K562 (cell line): ENCODE data around the gene TM7SF3. TPM values are rescaled to one million over a fixed set of nuclear protein-coding genes. Genes with fewer than 3 reads are reported as not detected.

Experiments
- ATAC-seq: fragments of 200-7000 bp; cut with Tn5 transposase; 3 replicates; pipeline ENCODE4 v1.9.1; 2020; ENCODE audit warnings: moderate library complexity
- BruUV-seq: library from RNA; stranded (reverse); fragments of 400-500 nt; replicated peaks from 2 replicates; lab custom pipeline; 2021; lab: Mats Ljungman, UMichigan
- CTCF ChIA-PET: fragments of 300-600 bp; formaldehyde crosslinking; extraction: SDS; loops from one replicate; lab custom pipeline; 2021; ENCODE audit warnings: low intra/inter-chr PET ratio; lab: Yijun Ruan, JAX
- POLR2A ChIA-PET: fragments of 300-600, 350-650 bp; sonication (Branson Sonifier 250); formaldehyde crosslinking; extraction: SDS; loops from one replicate; lab custom pipeline; 2021; ENCODE audit warnings: antibody characterized with exemption, inconsistent platforms; lab: Yijun Ruan, JAX
- DNase-seq, 4 experiments: peaks; one replicate each; pipeline versions ENCODE4 v3.0.0 to v3.0.0-alpha.2; 2011 to 2018; ENCODE audit warnings: low spot score in 3 of 4, mixed read lengths in 3 of 4; ENCODE audit errors: extremely low read depth in 1 of 4
- FAIRE-seq: peaks from 2 replicates; lab custom pipeline; 2011; peaks lifted over from hg19 to GRCh38; lab: Jason Lieb, UNC
- H2AFZ ChIP-seq: 2 replicates; pipeline ENCODE4 v1.6.0; 2011; ENCODE audit warnings: low read depth, low read length, control low read depth, inconsistent platforms
- H3K27ac ChIP-seq: fragments of 200-600 bp; 3 replicates; pipeline ENCODE4 v1.8.0; 2011; ENCODE audit warnings: low read depth, mild to moderate bottlenecking, control low read depth, inconsistent platforms, low read length, moderate library complexity, mixed read lengths; ENCODE audit errors: extremely low read depth
- H3K27me3 ChIP-seq, 2 experiments: fragments of 300-600 bp in 1 of 2; 2 replicates in 1 of 2; 3 replicates in 1 of 2; pipeline versions ENCODE4 v1.6.0 to v1.8.0; 2011; ENCODE audit warnings: inconsistent platforms in 2 of 2, low read length in 2 of 2, mild to moderate bottlenecking in 1 of 2, mixed read lengths in 1 of 2, moderate library complexity in 1 of 2; ENCODE audit not compliant: control insufficient read depth in 2 of 2, insufficient read depth in 2 of 2
- H3K36me3 ChIP-seq: fragments of 300-600 bp; 3 replicates; pipeline ENCODE4 v1.8.0; 2011; ENCODE audit warnings: mild to moderate bottlenecking, low read length, inconsistent platforms; ENCODE audit not compliant: control insufficient read depth, insufficient read depth
- H3K4me1 ChIP-seq, 2 experiments: fragments of 200-600 bp in 1 of 2; replicated peaks in 1 of 2; 2 replicates in 1 of 2; 3 replicates in 1 of 2; pipeline versions ENCODE4 v1.5.1 to v1.8.0; 2011; ENCODE audit warnings: inconsistent platforms in 2 of 2, low read length in 2 of 2, mild to moderate bottlenecking in 1 of 2, mixed read lengths in 1 of 2, moderate library complexity in 1 of 2; ENCODE audit not compliant: control insufficient read depth in 2 of 2, insufficient read depth in 2 of 2
- H3K4me2 ChIP-seq: 2 replicates; pipeline ENCODE4 v1.6.1; 2011; ENCODE audit warnings: low read length, control low read depth, inconsistent platforms, mixed read lengths; ENCODE audit not compliant: insufficient read depth
- H3K4me3 ChIP-seq: fragments of 200-600 bp; sonication (generic), shearing (Covaris generic); 2 replicates; pipeline ENCODE4 v1.5.1; 2016; ENCODE audit warnings: control low read depth, inconsistent platforms
- H3K79me2 ChIP-seq: fragments of 200-600 bp; 3 replicates; pipeline ENCODE4 v1.8.0; 2011; ENCODE audit warnings: low read length, inconsistent platforms; ENCODE audit not compliant: control insufficient read depth, insufficient read depth
- H3K9ac ChIP-seq, 2 experiments: 2 replicates each; pipeline versions ENCODE4 v1.6.0 to v1.6.1; 2011; ENCODE audit warnings: low read depth in 2 of 2, low read length in 2 of 2, control low read depth in 1 of 2, inconsistent platforms in 1 of 2, mild to moderate bottlenecking in 1 of 2, mixed read lengths in 1 of 2; ENCODE audit not compliant: insufficient read depth in 1 of 2
- H3K9me1 ChIP-seq: one replicate; pipeline ENCODE4 v1.6.0; 2011; ENCODE audit warnings: inconsistent platforms, mild to moderate bottlenecking, low read length, moderate library complexity; ENCODE audit not compliant: control insufficient read depth, insufficient read depth
- H3K9me3 ChIP-seq: replicated peaks from 2 replicates; pipeline ENCODE4 v1.5.1; 2011; ENCODE audit warnings: low read depth, low read length, inconsistent platforms; ENCODE audit not compliant: control insufficient read depth, insufficient read depth
- H4K20me1 ChIP-seq: replicated peaks from 2 replicates; pipeline ENCODE4 v1.6.1; 2011; ENCODE audit warnings: low read length, inconsistent platforms, mixed read lengths; ENCODE audit not compliant: control insufficient read depth, insufficient read depth
- DPF2 ChIP-seq: fragments of 450-650 bp; IDR thresholded peaks from 2 replicates; pipeline ENCODE4 v1.6.1; 2016
- MEF2D ChIP-seq: conservative IDR thresholded peaks from 2 replicates; pipeline ENCODE4 v1.6.1; 2016; ENCODE audit warnings: low read depth, missing genetic modification characterization, missing compliant biosample characterization
- SUPT5H ChIP-seq: fragments of 450-650 bp; IDR thresholded peaks from 2 replicates; pipeline ENCODE4 v1.6.1; 2016
- TAL1 ChIP-seq: fragments of 450-650 bp; IDR thresholded peaks from 2 replicates; pipeline ENCODE4 v1.6.1; 2016; ENCODE audit warnings: mild to moderate bottlenecking
- THRAP3 ChIP-seq: fragments of 450-650 bp; IDR thresholded peaks from 2 replicates; pipeline ENCODE4 v1.6.1; 2016; ENCODE audit warnings: mild to moderate bottlenecking, inconsistent platforms, borderline replicate concordance
- ZNF175 ChIP-seq: fragments of 200-800 bp; sonication (Bioruptor generic); IDR thresholded peaks from 2 replicates; pipeline ENCODE4 v1.6.1; 2016; ENCODE audit warnings: low read depth, mild to moderate bottlenecking, missing genetic modification characterization, missing compliant biosample characterization
- WGBS: fragments of 100-300 bp; shearing (Covaris generic); methylation state at CpG from one replicate; pipeline ENCODE4 v1.1.6; 2016; ENCODE audit warnings: low coverage, mixed read lengths; ENCODE audit not compliant: insufficient coverage; ENCODE audit errors: missing lambda C conversion rate; 5-methylcytosine and 5-hydroxymethylcytosine counted together
- in situ Hi-C: fragments of 300-500 bp; cut with MboI; formaldehyde crosslinking; loops from 4 replicates; pipeline ENCODE4 v1.15.0; 2018; ENCODE audit warnings: inconsistent platforms, mixed read lengths
- intact Hi-C: fragments of 100-400 bp; cut with micrococcal nuclease; formaldehyde crosslinking; loops from 2 replicates; pipeline ENCODE4 v1.14.2; 2022
- polyA plus RNA-seq, 8 experiments: library from polyadenylated mRNA; depleted of rRNA in 4 of 8; stranded (reverse) in 5 of 8; unstranded in 3 of 8; fragments of >200 nt; fragmentation: Nextera tagmentation in 2 of 8; fragmentation: Illumina TruSeq in 1 of 8; extraction: Ambion mirVana in 2 of 8; extraction: Trizol in 1 of 8; gene quantifications; 2 replicates each; pipeline versions ENCODE4 v1.2.1 to v1.2.3, GENCODE V29; 2011 to 2014; ENCODE audit warnings: inconsistent platforms in 1 of 8, missing spikeins in 1 of 8
- total RNA-seq, 7 experiments: library from RNA; depleted of rRNA in 6 of 7; stranded (reverse); fragments of >200 nt in 6 of 7; fragmentation: Illumina TruSeq in 2 of 7; extraction: Trizol in 2 of 7; gene quantifications; 2 replicates each; pipeline versions ENCODE4 v1.2.1 to v1.2.3, GENCODE V29; 2011 to 2021; ENCODE audit warnings: low replicate concordance in 1 of 7
- TF ChIP-seq, protein P1 (sequence below): sonication (generic); formaldehyde crosslinking; IDR thresholded peaks from 2 replicates; pipeline ENCODE4 v1.8.0; 2022; ENCODE audit warnings: mild to moderate bottlenecking, low read depth, missing genetic modification reagents
- TF ChIP-seq, protein P2 (sequence below): fragments of 450-650 bp; formaldehyde crosslinking; conservative IDR thresholded peaks from 2 replicates; pipeline ENCODE4 v1.4.0; 2022; ENCODE audit warnings: mild to moderate bottlenecking, missing genetic modification characterization

The TM7SF3 gene
- total and polyA plus RNA-seq, 9 of the 15 experiments (the other 6 are each of a cell fraction or from before 2014, with no cell fraction given), result 9.3 to 90.4 (median 24.8) TPM

- TF ChIP-seq, protein P1, sequence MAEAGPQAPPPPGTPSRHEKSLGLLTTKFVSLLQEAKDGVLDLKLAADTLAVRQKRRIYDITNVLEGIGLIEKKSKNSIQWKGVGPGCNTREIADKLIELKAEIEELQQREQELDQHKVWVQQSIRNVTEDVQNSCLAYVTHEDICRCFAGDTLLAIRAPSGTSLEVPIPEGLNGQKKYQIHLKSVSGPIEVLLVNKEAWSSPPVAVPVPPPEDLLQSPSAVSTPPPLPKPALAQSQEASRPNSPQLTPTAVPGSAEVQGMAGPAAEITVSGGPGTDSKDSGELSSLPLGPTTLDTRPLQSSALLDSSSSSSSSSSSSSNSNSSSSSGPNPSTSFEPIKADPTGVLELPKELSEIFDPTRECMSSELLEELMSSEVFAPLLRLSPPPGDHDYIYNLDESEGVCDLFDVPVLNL (CRISPR knock-in tag), result no peak
- TF ChIP-seq SUPT5H (no peak), TAL1 (no peak)
These were observed 1.5 kb upstream of the TM7SF3 start (continued) for GRCh38 chr12:27015730-27016076.

- peak; percentile 1; the same call in 1 of the 3 replicates for ATAC-seq
- Histone ChIP-seq H3K27ac (peak overlapping the region; percentile 78), H3K79me2 (peaks cover 16% of the 10 kb centered on the region), H3K9me3 (no peaks in the 10 kb centered on the region), H3K4me1 (peaks cover 25 to 34% of the 10 kb centered on the region in 2 experiments), H3K36me3 (no peaks in the 10 kb centered on the region; the same call in 2 of the 3 replicates), H2AFZ (peak overlapping the region; percentile 97), H3K4me3 (peak overlapping the region; percentile 88; the same call in 1 of the 2 replicates), H3K27me3 (no peaks in the 10 kb centered on the region), H3K4me2 (peak overlapping the region; percentile 84), H3K9me1 (no peaks in the 10 kb centered on the region), H3K9ac (peak overlapping the region in 1 of 2 experiments; percentile 70; a peak in 2 of 4 replicates), H4K20me1 (no peaks in the 10 kb centered on the region)
- in situ Hi-C loops (loop anchor here (5.0 to 10.0 kb wide), 2 partner anchors 78 to 160 kb away; partner anchors contain the start of genes FGFR1OP2 and INTS13), intact Hi-C loops (loop anchor here (1.0 to 10.0 kb wide), 9 partner anchors 67 to 310 kb away; partner anchors contain the start of genes C12orf71, INTS13 and STK38L)
- DNase-seq, result peak in 2 of 4 experiments; percentile 10 to 35
- no peak for FAIRE-seq
- ChIA-PET CTCF (interaction anchor here (0.5 to 0.8 kb wide), 4 partner anchors 16 to 361 kb away, joined by 3 to 4 read pairs (median 3); no protein-coding TSS in a partner anchor), POLR2A (interaction anchor here (1.6 to 2.3 kb wide), 2 partner anchors 18 to 30 kb away, joined by 4 to 6 read pairs; no protein-coding TSS in a partner anchor)
- WGBS, result 37% methylated on average over 12 of the region's 12 CpGs
- no TSS peak for BruUV-seq
- 0 out of 2 replicates have a peak, but pooled peaks have one; percentile 1 for TF ChIP-seq DPF2
- TF ChIP-seq, protein P2, sequence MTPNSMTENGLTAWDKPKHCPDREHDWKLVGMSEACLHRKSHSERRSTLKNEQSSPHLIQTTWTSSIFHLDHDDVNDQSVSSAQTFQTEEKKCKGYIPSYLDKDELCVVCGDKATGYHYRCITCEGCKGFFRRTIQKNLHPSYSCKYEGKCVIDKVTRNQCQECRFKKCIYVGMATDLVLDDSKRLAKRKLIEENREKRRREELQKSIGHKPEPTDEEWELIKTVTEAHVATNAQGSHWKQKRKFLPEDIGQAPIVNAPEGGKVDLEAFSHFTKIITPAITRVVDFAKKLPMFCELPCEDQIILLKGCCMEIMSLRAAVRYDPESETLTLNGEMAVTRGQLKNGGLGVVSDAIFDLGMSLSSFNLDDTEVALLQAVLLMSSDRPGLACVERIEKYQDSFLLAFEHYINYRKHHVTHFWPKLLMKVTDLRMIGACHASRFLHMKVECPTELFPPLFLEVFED (CRISPR knock-in tag), result no peak
- no peak for TF ChIP-seq THRAP3
- TF ChIP-seq ZNF175, result 0 out of 2 replicates have a peak, but pooled peaks have one; percentile 12
- TF ChIP-seq MEF2D (tag), result 0 out of 2 replicates have a peak, but pooled peaks have one; percentile 0
These were observed 910 bp upstream of the TM7SF3 start for GRCh38 chr12:27014859-27015729.
